K562 (cell line): ENCODE data around the gene ZDHHC14. TPM values are rescaled to one million over a fixed set of nuclear protein-coding genes. Genes with fewer than 3 reads are reported as not detected.

Experiments used
- AFF1 ChIP-seq, 2 experiments: fragments of 450-650 bp; IDR thresholded peaks; 2 replicates each; pipeline ENCODE4 v1.6.1; 2018; ENCODE audit warnings: mild to moderate bottlenecking in 2 of 2, low read depth in 1 of 2; ENCODE audit not compliant: partially characterized antibody in 2 of 2
- CHD4 ChIP-seq: fragments of 200-600 bp; sonication (generic); IDR thresholded peaks from 3 replicates; pipeline ENCODE4 v1.6.1; 2012; ENCODE audit warnings: low read depth, mild to moderate bottlenecking, mixed read lengths, low read length, inconsistent platforms; ENCODE audit not compliant: insufficient read depth, insufficient replicate concordance, poor library complexity, severe bottlenecking
- CREB1 ChIP-seq, 2 experiments: sonication (generic) in 1 of 2; formaldehyde crosslinking in 1 of 2; IDR thresholded peaks; 2 replicates each; pipeline versions ENCODE4 v1.6.1 to v1.8.0; 2012 to 2022; ENCODE audit warnings: inconsistent platforms in 1 of 2, mild to moderate bottlenecking in 1 of 2, missing genetic modification reagents in 1 of 2, moderate library complexity in 1 of 2
- ETS1 ChIP-seq: conservative IDR thresholded peaks from 2 replicates; pipeline ENCODE4 v1.6.1; 2011; ENCODE audit warnings: low read depth, mild to moderate bottlenecking, low read length; ENCODE audit not compliant: control insufficient read depth
- KLF1 ChIP-seq: fragments of 450-650 bp; IDR thresholded peaks from 2 replicates; pipeline ENCODE4 v1.6.1; 2016; ENCODE audit warnings: missing genetic modification characterization, missing compliant biosample characterization
- KLF6 ChIP-seq: fragments of 250-450 bp; sonication (Bioruptor Pico); IDR thresholded peaks from 2 replicates; pipeline ENCODE4 v1.4.0; 2020; ENCODE audit warnings: mild to moderate bottlenecking, moderate library complexity, borderline replicate concordance
- MAZ ChIP-seq, 2 experiments: fragments of 450-650 bp in 1 of 2; sonication (generic) in 1 of 2; formaldehyde crosslinking; IDR thresholded peaks in 1 of 2; conservative IDR thresholded peaks in 1 of 2; 2 replicates each; pipeline versions ENCODE4 v1.4.0 to v1.5.0; 2020; ENCODE audit warnings: mild to moderate bottlenecking in 1 of 2, missing genetic modification reagents in 1 of 2
- MLX ChIP-seq, 2 experiments: fragments of 450-650 bp in 1 of 2; sonication (generic) in 1 of 2; formaldehyde crosslinking; conservative IDR thresholded peaks; 2 replicates each; pipeline versions ENCODE4 v1.4.0 to v1.8.1; 2020 to 2022; ENCODE audit warnings: mild to moderate bottlenecking in 1 of 2, missing genetic modification reagents in 1 of 2
- MNT ChIP-seq, 2 experiments: fragments of 450-650 bp; conservative IDR thresholded peaks; 2 replicates each; pipeline ENCODE4 v1.6.1; 2017; ENCODE audit warnings: mild to moderate bottlenecking in 2 of 2, moderate library complexity in 2 of 2
- RBBP5 ChIP-seq: fragments of 200-600 bp; sonication (generic); IDR thresholded peaks from 2 replicates; pipeline ENCODE4 v1.6.1; 2012; ENCODE audit warnings: borderline replicate concordance, mild to moderate bottlenecking, low read length, control low read depth, inconsistent platforms; ENCODE audit not compliant: insufficient read depth, poor library complexity, severe bottlenecking
- RFX5 ChIP-seq: IDR thresholded peaks from 2 replicates; pipeline ENCODE4 v1.6.1; 2011; ENCODE audit warnings: low read depth, mild to moderate bottlenecking, improper control_type of control experiment, low read length
- SPI1 ChIP-seq: IDR thresholded peaks from 2 replicates; pipeline ENCODE4 v1.6.1; 2011; ENCODE audit warnings: low read depth, low read length, control low read depth, borderline replicate concordance
- SUPT5H ChIP-seq: fragments of 450-650 bp; IDR thresholded peaks from 2 replicates; pipeline ENCODE4 v1.6.1; 2016
- TEAD1 ChIP-seq, 2 experiments: fragments of 450-650 bp in 1 of 2; sonication (generic) in 1 of 2; formaldehyde crosslinking; IDR thresholded peaks; 2 replicates each; pipeline versions ENCODE4 v1.4.0 to v1.8.0; 2020 to 2022; ENCODE audit warnings: mild to moderate bottlenecking in 2 of 2, missing genetic modification reagents in 1 of 2
- ZC3H8 ChIP-seq: fragments of 450-650 bp; IDR thresholded peaks from 2 replicates; pipeline ENCODE4 v1.6.1; 2017
- ZKSCAN8 ChIP-seq: fragments of 200-800 bp; sonication (Bioruptor generic); IDR thresholded peaks from 2 replicates; pipeline ENCODE4 v1.6.1; 2016; ENCODE audit warnings: missing genetic modification characterization, missing compliant biosample characterization
- ZNF274 ChIP-seq: IDR thresholded peaks from 2 replicates; pipeline ENCODE4 v1.6.1; 2011; ENCODE audit warnings: low read depth, mild to moderate bottlenecking, low read length, moderate library complexity, borderline replicate concordance
- ZNF436 ChIP-seq: fragments of 250-450, 450-650 bp; sonication (Bioruptor Pico); formaldehyde crosslinking; IDR thresholded peaks from 2 replicates; pipeline ENCODE4 v1.7.0; 2020; ENCODE audit warnings: mild to moderate bottlenecking
- polyA plus RNA-seq, 8 experiments: library from polyadenylated mRNA; depleted of rRNA in 4 of 8; stranded (reverse) in 5 of 8; unstranded in 3 of 8; fragments of >200 nt; fragmentation: Nextera tagmentation in 2 of 8; fragmentation: Illumina TruSeq in 1 of 8; extraction: Ambion mirVana in 2 of 8; extraction: Trizol in 1 of 8; gene quantifications; 2 replicates each; pipeline versions ENCODE4 v1.2.1 to v1.2.3, GENCODE V29; 2011 to 2014; ENCODE audit warnings: inconsistent platforms in 1 of 8, missing spikeins in 1 of 8
- total RNA-seq, 7 experiments: library from RNA; depleted of rRNA in 6 of 7; stranded (reverse); fragments of >200 nt in 6 of 7; fragmentation: Illumina TruSeq in 2 of 7; extraction: Trizol in 2 of 7; gene quantifications; 2 replicates each; pipeline versions ENCODE4 v1.2.1 to v1.2.3, GENCODE V29; 2011 to 2021; ENCODE audit warnings: low replicate concordance in 1 of 7

ZDHHC14 gene
- total and polyA plus RNA-seq, 9 of the 15 experiments (the other 6 are each of a cell fraction or from before 2014, with no cell fraction given): 0.92 to 23.1 (median 13.8) TPM

GRCh38 chr6:157635388-157636244, 254.6 kb downstream of the ZDHHC14 start (continued):
- TF ChIP-seq AFF1 (IDR thresholded peaks at IDR 0.05; ENCODE audit: low read depth in 1 of 2, partially characterized antibody in 2 of 2) (no peak), ETS1 (no peak), CREB1 (IDR thresholded peaks at IDR 0.05) (no peak), CREB1 (CRISPR knock-in tag; IDR thresholded peaks at IDR 0.05) (peak; percentile 55; the same call in 1 of the 2 replicates), RBBP5 (peak; percentile 38), MAZ (CRISPR knock-in tag; conservative IDR thresholded peaks at IDR 0.05 in 1 of 2, IDR thresholded peaks at IDR 0.05 in 1 of 2) (peak in 1 of 2 experiments; percentile 40; a peak in 1 of 4 replicates), ZNF436 (CRISPR knock-in tag) (no peak), KLF6 (CRISPR knock-in tag) (no peak), CHD4 (no peak), ZKSCAN8 (CRISPR knock-in tag) (no peak), ZC3H8 (no peak), RFX5 (no peak), TEAD1 (CRISPR knock-in tag; IDR thresholded peaks at IDR 0.05) (no peak), ZNF274 (no peak), MNT (conservative IDR thresholded peaks at IDR 0.05) (0 out of 4 replicates have a peak, but pooled peaks of 1 of the 2 experiments have one; percentile 46), KLF1 (tag) (no peak), MLX (CRISPR knock-in tag; conservative IDR thresholded peaks at IDR 0.05) (no peak), SPI1 (no peak), SUPT5H (no peak)
